T follicular helper cell (primary cell): Measurements from ENCODE around the gene CENPK.
"Not testable (repeated sequence)": the region's sequence is repeated elsewhere in the genome, so short reads cannot be mapped to it uniquely, and the experiment has no call there.

Experiments used
- DNase-seq: peaks from one replicate; pipeline ENCODE4 v3.0.0-alpha.2; 2020; ENCODE audit warnings: low read depth

The CENPK gene

DNA sequence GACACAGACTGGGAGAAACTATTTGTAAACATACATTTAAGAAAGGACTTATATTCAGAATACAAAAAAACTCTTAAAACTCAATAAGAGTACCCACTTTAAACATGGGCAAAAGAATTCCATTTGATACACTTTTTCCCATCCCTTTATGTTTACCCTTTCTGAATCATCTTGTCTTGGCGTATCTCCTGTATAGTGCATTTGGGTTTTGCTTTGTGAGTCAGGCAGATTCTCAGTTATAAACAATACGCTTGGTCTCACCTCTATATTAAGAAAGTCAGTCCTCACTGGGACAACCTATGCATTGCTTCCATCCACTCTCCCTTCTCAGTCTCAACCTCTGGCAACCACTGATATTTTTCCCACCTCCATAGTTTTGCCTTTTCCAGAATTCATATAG lies 54.0 kb downstream of the CENPK start:
- no peak for DNase-seq

DNA sequence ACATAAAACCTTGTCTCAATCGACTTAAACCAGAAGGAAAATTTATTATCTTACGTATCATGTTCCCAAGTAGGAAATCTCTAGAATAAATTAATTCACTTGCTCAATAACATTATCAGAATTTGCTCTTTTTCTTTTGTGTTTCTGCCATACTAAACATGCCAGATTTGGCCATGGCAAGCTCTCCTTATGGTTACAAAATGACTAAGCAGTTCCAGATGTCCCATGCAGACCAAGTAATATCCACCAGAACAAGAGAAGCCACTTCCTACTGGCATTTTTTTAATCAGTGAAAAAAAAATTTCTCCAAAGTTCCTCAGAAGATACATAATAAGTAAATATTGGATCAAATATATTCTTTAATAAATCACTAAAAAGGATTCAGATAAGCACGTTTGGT lies 56.0 kb downstream of the CENPK start:
- no peak for DNase-seq

DNA sequence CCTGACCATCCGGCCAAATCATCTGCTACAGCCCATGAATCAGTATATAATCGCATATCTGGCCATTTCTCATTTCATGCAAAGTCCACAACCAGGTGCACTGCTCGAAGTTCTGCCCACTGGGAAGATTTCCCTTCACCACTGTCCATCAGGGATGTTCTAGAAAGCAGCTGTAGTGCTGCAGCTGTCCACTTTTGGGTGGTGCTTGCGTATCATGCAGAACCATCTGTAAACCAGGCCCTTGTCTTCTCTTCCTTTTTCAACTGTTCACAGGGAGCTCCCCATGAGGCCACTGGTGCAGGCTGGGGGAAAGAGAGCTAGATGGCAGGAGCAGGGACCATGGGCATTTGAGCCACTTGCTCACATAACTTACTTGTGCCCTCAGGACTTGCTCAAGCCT lies 73.8 kb downstream of the CENPK start:
- no peak for DNase-seq

DNA sequence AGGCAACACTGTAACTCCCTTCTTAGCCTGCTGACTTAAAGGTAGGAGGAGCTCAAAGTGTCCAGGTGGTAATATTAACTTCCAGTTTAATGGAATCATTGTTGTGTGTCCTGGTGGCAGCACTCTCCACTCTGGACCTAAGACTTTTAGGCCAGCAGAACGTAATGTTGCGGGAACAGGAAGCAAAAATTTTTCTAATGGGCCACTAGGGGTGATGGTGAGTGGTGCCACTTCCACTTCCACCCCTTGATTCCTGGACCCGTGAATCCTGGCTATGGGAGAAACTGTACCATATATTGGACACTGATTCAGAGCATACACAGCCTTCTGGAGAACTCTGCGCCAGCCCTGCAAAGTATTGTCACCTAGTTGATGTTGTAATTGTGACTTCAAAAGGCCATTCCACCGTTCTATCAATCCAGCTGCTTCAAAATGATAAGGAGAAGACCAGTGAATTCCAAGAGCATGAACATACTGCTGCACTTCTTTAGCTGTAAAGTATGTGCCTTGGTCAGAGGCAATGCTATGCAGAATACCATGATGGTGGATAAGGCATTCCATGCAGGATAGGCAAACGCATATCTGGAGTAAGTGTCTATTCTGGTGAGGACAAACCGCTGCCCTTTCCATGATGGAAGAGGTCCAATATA lies 74.8 kb downstream of the CENPK start:
- DNase-seq = not testable (repeated sequence)

DNA sequence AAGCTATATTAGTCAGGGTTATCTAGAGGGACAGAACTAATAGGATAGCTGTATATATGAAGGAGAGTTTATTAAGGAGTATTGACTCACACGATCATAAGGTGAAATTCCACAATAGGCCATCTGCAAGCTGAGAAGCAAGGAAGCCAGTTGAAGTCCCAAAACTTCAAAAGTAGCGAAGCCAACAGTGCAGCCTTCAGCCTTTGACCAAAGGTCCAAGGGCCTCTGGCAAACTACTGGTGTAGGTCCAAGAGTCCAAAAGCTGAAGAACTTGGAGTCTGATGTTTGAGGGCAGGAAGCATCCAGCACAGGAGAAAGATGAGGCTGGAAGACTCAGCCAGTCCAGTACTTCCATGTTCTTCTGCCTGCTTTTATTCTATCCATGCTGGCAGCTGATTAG lies 76.2 kb downstream of the CENPK start:
- not testable (repeated sequence) for DNase-seq

DNA sequence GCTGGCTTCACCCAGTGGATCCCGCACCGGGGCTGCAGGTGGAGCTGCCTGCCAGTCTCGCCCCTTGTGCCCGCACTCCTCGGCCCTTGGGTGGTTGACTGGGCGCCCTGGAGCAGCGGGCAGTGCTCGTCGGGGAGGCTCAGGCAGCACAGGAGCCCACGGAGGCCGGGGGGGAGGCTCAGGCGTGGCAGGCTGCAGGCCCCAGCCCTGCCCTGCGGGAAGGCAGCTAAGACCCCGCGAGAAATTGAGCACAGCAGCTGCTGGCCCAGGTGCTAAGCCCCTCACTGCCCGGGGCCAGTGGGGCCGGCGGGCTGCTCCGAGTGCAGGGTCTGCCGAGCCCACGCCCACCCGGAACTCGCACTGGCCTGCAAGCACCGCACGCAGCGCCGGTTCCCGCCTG lies 77.6 kb downstream of the CENPK start:
- DNase-seq = no peak

DNA sequence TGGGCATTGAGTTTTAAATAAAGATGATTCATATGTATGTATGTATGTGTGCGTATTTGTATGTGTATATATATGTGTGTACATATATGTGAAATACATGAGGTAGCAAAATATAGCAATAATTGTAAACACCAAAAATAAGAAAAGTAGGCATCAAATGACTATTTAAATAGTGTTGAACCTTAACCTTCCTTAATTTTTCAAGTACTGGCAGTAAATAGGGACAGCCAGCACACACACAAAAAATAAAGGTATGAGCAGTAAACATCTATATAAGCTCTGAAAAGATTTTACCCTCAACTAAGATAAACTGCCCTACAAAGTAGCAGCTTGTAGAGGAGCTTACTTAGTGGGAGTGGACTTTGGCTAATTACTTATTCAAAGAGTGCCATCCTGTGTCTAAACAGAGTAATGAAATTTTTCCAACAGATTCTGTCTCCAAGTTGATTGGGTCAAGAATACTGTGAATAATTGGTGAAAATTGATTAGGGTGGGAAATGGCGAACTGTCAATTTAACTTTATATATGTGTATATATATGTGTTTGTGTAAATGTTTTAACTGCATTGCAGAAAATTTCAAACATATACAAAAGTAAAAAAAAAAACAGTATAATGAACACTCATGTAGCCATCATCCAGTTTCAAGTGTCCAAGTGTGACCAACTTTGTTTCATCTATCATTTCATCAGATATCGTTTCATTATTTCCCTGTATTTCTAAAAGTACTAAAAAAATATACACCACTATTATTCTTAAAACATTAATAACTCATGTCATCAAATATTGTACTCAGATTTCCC lies 79.2 kb downstream of the CENPK start:
- no peak for DNase-seq

DNA sequence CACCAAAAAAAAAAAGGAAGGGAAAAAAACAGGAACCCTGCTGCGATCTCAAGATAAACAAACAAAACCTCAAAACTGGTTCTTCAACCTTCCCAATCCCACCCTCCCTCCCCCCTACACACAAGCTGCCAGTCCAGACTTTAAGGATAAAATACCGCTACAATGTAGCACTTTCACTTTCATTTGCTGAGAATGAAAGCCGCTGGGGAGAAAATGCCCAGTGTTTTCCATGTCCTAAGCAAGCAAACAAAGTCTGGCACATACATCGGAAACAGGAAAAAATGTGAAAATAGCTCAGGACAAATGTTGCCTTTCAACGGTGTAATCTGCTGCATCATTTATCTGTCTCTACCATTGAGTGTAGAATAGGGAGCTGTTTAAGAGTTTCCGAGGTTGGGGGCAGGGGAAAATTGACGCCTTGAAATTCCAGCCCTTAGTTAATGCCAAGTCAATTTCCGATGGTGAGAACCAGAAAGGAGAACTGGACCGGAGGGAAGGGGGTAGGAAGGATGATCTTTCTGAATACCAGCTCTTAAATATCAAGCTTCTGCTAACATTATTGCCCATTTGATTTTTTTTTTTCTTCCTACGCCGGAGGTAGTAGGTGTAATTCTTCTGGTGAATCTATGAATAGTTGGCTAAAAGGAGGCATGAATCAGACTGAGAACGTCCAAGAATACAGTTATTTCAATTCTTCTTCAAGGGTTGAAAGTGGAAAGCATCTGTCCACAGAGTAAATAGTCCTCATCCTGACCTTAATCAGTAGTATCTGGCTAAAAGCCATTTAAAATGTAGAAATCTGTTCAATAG lies 80.0 kb downstream of the CENPK start:
- no peak for DNase-seq

DNA sequence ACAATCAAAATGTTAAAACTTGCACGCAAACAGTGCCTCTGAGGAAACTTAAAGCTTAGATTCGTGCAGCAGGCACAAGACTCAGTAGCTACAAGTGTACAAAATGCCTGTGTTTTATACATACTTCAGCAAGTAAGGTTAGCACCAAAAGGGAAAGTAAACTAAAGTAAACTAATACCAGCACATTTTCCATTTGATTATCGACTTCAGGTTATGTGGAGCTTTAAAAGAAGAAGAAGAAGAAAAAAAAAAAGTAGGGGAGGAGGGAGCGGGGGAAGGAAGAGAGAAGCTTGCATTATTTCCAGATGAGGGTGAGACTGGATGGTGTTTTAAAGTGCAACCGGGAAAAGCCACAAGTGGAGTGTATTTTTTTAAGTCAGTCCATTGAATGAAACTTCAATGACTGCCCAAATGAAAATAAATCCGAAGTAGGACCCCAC lies 80.7 kb downstream of the CENPK start:
- DNase-seq = no peak

DNA sequence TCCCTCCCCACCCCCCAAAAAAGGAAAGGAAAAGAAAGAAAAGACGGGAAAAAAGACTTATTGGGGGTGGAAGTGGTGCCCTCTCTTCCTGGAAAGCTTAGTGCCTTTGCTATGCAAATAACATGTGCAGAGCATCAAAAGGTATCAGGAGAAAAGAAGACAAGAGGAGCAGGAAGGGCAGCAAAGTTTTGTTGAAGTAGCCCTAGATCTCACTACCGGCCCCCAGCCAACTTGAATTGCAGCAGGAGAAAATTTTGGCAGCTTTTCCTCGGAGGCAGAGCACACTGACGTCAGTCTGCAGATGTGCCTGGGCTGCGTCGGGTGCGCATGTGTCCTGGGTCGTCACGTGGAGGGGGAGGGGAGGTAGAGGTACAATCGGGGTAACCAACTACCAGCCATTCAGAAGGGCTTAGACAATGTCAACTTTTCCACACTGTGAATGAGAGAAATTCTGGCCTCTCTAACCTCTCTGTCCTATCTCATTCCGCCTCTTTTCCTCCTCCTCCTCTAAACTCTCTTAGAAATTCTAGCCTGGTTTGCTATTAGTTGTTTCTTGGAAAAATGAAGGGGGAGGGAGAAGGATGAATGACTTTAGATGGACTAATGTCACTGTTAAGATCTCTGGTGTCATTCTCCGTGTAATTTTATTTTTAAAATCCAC lies 81.2 kb downstream of the CENPK start, which contains the start of gene ADAMTS6:
Gene ADAMTS6 (minus strand): TSS at position 286 of the 661 bp plus-strand sequence. CDS start 8,247 bp downstream, outside the sequence.
- DNase-seq = peak; percentile 67

DNA sequence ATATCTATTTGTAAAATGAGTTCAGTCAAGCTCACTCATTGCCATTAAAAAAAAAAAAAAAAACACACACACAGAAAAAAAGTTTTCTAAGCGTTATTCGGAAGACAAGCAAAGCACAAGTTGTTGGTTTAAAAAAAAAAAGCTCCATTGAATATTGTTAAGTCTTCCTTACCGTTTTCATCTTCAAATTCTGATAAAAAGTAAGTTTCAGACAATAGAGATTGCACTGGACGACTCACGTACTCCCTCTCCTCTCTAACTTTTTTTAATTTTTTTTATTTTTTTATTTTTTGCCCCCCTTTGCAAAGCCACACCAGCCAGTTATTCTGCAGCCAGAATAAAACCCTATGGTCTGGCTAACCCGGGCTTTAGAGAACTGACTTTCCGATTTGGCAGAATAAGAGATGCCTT lies 81.8 kb downstream of the CENPK start:
- DNase-seq = no peak

DNA sequence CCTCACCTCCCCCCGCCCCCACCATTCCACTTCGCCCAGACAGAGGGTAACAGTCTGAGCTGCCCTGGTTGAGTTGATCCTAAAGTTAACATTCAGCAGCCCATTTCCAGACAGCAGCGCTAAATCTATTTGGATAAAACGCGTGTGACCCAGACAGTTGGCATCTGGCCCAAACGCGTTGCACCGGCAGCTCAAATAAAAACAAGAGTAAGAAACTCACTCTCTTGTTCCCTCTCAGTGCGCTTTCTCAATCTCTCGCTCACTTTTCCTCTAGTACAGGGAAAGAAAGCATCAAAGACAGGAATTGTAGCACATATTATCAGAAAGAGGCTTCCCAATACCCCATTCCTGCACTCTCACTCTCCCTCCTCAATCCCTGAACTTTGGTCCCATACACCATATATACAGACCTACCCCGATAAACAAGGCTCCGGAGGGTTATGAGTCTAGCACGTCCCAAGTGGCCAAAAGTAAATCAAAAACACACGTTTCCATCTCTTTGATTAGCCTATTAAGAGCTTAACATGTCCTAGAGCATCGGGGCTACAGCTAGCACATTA lies 82.6 kb downstream of the CENPK start:
- DNase-seq = peak; percentile 18

DNA sequence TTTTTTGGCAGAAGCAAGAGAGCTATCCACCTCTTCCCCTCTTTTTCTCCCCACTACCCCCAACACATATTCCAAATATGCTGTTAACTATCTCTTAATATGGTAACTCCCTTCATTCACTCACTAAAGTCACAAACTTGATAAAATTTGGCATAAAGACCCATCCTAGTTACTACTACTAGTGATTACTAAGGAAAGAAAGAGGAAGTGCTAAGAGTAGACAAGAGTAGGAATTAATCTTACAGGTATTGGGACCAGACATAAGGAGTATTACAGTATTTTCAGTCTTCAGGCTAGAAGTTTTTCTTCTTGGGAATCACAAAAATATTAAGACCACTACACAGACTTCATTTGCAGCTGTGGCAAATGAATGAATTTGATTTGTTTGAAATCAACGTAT lies 83.4 kb downstream of the CENPK start:
- DNase-seq = no peak

DNA sequence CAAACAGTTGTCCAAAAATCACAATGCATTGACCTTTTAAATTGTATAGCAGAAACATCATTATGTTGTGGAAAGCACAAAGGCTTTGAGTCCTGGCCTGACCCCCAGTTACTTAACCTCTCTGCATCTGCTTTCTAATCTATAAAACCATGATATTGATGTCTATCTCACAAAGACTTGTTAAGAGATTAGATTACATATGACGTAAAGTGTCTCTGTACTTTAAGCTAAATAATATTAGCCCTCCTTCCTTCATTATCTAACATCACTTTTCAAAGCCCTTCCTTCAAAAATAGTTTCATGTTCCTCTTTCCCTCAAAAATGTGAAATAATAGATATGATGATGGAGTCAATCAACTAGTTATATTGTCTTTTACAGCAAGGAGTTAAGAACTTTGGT lies 84.6 kb downstream of the CENPK start:
- no peak for DNase-seq

DNA sequence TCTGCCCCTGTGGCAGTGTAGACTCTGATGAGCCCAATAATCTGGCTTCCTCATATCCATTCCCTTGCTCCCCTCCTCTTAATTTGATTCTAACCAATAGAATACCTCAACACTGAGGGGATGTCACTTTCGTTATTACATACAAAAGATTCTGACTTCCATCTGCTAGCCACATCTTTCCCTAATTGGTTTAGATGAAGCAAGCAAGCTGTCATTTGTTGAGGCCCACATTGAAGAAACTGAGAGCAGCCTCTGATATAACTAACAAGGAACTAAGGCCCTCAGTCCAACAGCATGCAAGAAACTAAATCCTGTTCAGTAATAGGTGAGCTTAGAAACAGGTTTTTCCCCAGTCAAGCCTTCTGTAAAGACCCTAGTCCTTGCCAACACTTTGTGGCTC lies 87.1 kb downstream of the CENPK start:
- no peak for DNase-seq

DNA sequence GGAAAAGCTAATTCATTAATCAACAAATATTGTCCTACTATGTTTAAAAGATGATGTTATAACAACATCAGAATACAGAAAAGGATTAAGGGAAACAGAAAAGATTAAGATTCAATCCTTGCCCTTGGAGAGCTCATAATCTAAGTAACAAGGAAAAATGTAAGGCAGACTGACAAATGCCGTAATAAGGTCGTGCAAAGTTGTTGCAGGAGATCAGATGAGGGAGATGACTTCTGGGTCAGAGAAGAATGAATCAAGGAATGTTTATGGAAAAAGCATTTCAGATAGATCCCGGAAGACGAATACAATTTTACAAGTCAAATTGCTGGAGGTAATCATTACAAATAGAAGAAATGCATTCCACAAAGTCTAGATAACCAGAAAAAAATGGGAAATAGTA lies 87.6 kb downstream of the CENPK start:
- DNase-seq = no peak

DNA sequence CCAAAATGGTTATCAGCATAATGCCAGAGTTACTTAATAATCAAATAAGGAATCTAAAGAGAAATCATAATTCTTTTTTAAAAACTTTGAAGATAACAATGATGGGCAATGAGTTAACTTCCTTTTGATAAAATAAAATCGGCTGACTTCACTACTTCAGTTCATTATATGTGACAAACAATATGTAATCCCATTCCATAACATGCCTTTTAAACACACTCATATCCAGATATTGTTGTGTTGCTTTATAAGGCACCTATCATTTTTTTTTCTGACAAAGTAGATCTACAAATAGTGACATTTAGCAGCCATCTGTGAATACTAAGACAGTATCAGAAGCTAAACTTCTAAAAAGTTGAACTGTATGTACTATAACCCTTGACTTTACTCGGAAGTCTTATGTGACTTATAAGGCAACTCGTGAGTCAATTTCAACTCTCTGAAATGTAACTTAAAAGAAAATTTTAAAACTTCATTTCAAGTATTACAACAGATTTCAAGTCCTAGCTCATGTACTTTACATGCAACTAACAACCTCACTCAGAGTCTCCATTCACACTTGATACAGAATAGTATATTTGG lies 88.7 kb downstream of the CENPK start:
- no peak for DNase-seq

DNA sequence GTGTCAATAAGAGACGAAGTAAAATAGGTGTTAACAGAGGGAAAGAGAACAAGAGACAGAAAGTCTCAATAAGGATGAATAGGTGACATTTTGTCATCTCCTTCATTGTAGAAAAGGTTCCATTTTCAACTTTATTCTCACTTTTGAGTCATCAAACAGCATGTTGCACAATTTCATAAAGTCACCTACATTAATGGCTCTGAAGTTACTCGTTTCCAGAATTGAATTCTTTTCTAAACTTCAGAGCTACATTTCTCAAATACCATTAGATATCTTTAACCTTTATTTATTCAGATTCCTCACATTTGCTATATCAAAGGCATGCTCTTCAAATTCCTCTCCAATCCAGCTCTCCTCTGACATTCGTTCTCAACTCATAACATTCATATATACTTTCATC lies 94.3 kb downstream of the CENPK start:
- no peak for DNase-seq
